ENCODE data around the gene CSK. TPM values are rescaled to one million over a fixed set of nuclear protein-coding genes. Genes with fewer than 3 reads are reported as not detected.

The CSK gene
- total and polyA plus RNA-seq, 4 experiments from 2014 or later, result 72.5 to 247 (median 179) TPM

DNA sequence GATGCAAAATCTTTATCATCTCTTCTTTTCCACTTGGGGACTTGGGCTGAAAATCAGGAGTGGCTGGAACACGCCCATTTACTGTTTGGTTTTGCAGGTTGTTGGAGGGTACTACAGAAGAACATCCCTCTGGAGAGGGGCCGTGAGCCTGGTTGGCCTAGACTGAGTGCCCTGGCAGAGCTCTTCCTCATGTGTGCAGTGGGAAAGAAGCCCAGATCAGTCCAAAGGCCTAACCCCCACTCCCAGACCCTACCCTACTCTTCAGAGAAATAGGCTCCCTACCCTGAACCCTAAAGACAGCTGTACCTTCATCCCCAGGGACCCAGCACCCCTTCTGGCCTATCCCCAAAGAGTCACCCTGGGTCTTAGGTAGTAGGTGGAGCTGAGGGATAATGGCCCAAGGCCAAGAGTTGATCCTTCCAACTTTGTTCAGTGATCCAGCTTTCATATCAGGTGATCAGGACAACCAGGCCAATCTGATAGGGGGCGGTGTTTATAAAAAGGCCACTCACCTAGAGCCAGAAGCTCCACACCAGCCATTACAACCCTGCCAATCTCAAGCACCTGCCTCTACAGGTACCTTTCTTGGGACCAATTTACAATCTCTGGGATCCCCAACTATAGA lies 33.4 kb upstream of the CSK start, which contains the start of gene CYP1A2:
Gene CYP1A2 (plus strand): TSS at position 524 of the 625 bp plus-strand sequence. CDS start 894 bp downstream, outside the sequence.
- H3K36me3 ChIP-seq (ENCODE audit: insufficient read depth, low read length), result no peaks in the 10 kb centered on the region
- Mint-ChIP-seq H3K4me3 (no peak within 1 kb of the TSS), H3K4me1 (no peaks in the 10 kb centered on the region), H3K36me3 (no peaks in the 10 kb centered on the region), H3K27me3 (no peaks in the 10 kb centered on the region), H3K9me3 (no peaks in the 10 kb centered on the region), H3K27ac (no peak within 1 kb of the TSS)
- ChIA-PET CTCF (ENCODE audit: partially characterized antibody) (interaction anchor here (1.3 kb wide), 1 partner anchor 113 kb away, joined by 4 read pairs; no protein-coding TSS in a partner anchor), POLR2A (ENCODE audit: partially characterized antibody) (no interaction called here)
- no peak for DNase-seq
- H3K4me1 ChIP-seq (ENCODE audit: insufficient read depth, low read length), result no peaks in the 10 kb centered on the region
- no peaks in the 10 kb centered on the region for H3K9me3 ChIP-seq (ENCODE audit: control insufficient read depth in 1 of 2, low read length in 2 of 2)
- no peak within 1 kb of the TSS for H3K27ac ChIP-seq (ENCODE audit: low read depth, low read length)
- intact Hi-C loops (cut with micrococcal nuclease), result no loop called here
- no peak within 1 kb of the TSS for H3K4me3 ChIP-seq (ENCODE audit: low read length in 2 of 2)
- H3K27me3 ChIP-seq (ENCODE audit: insufficient read depth, low read length), result no peaks in the 10 kb centered on the region

DNA sequence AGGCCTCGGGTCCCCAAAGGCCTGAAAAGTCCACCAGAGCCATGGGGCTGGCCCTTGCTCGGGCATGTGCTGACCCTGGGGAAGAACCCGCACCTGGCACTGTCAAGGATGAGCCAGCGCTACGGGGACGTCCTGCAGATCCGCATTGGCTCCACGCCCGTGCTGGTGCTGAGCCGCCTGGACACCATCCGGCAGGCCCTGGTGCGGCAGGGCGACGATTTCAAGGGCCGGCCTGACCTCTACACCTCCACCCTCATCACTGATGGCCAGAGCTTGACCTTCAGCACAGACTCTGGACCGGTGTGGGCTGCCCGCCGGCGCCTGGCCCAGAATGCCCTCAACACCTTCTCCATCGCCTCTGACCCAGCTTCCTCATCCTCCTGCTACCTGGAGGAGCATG lies 32.0 kb upstream of the CSK start:
- Mint-ChIP-seq H3K9me3 (no peaks in the 10 kb centered on the region), H3K27me3 (no peaks in the 10 kb centered on the region), H3K4me3 (no peak overlapping the region), H3K36me3 (no peaks in the 10 kb centered on the region), H3K4me1 (no peaks in the 10 kb centered on the region), H3K27ac (no peak overlapping the region)
- Histone ChIP-seq H3K36me3 (ENCODE audit: insufficient read depth, low read length) (no peaks in the 10 kb centered on the region), H3K9me3 (ENCODE audit: control insufficient read depth in 1 of 2, low read length in 2 of 2) (no peaks in the 10 kb centered on the region), H3K27ac (ENCODE audit: low read depth, low read length) (no peak overlapping the region), H3K4me1 (ENCODE audit: insufficient read depth, low read length) (no peaks in the 10 kb centered on the region), H3K4me3 (ENCODE audit: low read length in 2 of 2) (no peak overlapping the region), H3K27me3 (ENCODE audit: insufficient read depth, low read length) (no peaks in the 10 kb centered on the region)
- ChIA-PET POLR2A (ENCODE audit: partially characterized antibody) (no interaction called here), CTCF (ENCODE audit: partially characterized antibody) (interaction anchor here (0.8 to 1.3 kb wide), 2 partner anchors 20 to 115 kb away, joined by 3 to 4 read pairs; no protein-coding TSS in a partner anchor)
- intact Hi-C loops (cut with micrococcal nuclease), result no loop called here
- DNase-seq, result no peak

DNA sequence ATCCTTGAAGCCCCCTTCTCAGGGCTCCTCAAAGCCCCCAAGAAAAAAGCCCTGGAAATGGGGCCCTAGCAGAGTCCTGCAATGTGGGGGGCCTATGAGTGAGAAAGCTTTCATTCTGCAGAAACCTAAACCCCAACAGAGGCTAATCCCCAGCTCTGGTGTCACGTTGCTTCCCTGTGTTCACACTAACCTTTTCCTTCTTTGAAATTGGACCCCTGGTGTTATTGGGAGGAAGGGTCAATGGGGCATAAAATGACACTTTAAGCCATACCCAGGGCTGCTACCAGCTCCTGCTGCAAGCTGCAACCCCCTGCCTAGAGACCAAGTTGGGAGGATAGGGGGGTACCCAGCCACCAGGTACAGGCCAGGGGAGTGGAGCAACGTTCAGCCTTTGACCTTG lies 31.1 kb upstream of the CSK start:
- no peak for DNase-seq
- Histone ChIP-seq H3K36me3 (ENCODE audit: insufficient read depth, low read length) (no peaks in the 10 kb centered on the region), H3K4me1 (ENCODE audit: insufficient read depth, low read length) (no peaks in the 10 kb centered on the region), H3K27me3 (ENCODE audit: insufficient read depth, low read length) (no peaks in the 10 kb centered on the region), H3K4me3 (ENCODE audit: low read length in 2 of 2) (no peak overlapping the region), H3K27ac (ENCODE audit: low read depth, low read length) (no peak overlapping the region), H3K9me3 (ENCODE audit: control insufficient read depth in 1 of 2, low read length in 2 of 2) (no peaks in the 10 kb centered on the region)
- Mint-ChIP-seq H3K4me1 (no peaks in the 10 kb centered on the region), H3K36me3 (no peaks in the 10 kb centered on the region), H3K9me3 (no peaks in the 10 kb centered on the region), H3K4me3 (no peak overlapping the region), H3K27ac (no peak overlapping the region), H3K27me3 (no peaks in the 10 kb centered on the region)
- ChIA-PET CTCF (ENCODE audit: partially characterized antibody) (interaction anchor here (0.8 kb wide), 1 partner anchor 19 kb away, joined by 3 read pairs; no protein-coding TSS in a partner anchor), POLR2A (ENCODE audit: partially characterized antibody) (no interaction called here)
- intact Hi-C loops (cut with micrococcal nuclease), result no loop called here

DNA sequence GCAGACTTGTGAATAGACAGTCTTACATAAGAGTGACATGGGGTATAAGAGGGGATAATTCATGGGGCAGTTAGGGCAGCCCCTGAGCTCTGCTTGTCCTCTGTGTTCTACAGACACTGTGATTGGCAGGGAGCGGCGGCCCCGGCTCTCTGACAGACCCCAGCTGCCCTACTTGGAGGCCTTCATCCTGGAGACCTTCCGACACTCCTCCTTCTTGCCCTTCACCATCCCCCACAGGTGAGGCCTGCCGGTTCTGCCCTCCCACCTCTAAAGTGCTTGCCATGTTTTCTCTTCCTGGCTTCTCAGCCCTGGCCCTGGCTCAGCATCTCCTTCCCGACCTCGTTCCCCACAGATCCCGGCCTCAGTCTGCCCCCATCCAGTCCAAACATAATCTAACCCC lies 29.9 kb upstream of the CSK start:
- Mint-ChIP-seq H3K36me3 (no peaks in the 10 kb centered on the region), H3K27ac (no peak overlapping the region), H3K4me3 (no peak overlapping the region), H3K4me1 (no peaks in the 10 kb centered on the region), H3K27me3 (no peaks in the 10 kb centered on the region), H3K9me3 (no peaks in the 10 kb centered on the region)
- Histone ChIP-seq H3K27me3 (ENCODE audit: insufficient read depth, low read length) (no peaks in the 10 kb centered on the region), H3K36me3 (ENCODE audit: insufficient read depth, low read length) (no peaks in the 10 kb centered on the region), H3K27ac (ENCODE audit: low read depth, low read length) (no peak overlapping the region), H3K4me3 (ENCODE audit: low read length in 2 of 2) (no peak overlapping the region), H3K4me1 (ENCODE audit: insufficient read depth, low read length) (no peaks in the 10 kb centered on the region), H3K9me3 (ENCODE audit: control insufficient read depth in 1 of 2, low read length in 2 of 2) (no peaks in the 10 kb centered on the region)
- POLR2A ChIA-PET (ENCODE audit: partially characterized antibody), result no interaction called here
- DNase-seq, result no peak
- intact Hi-C loops (cut with micrococcal nuclease), result no loop called here
- CTCF ChIA-PET (ENCODE audit: partially characterized antibody), result no interaction called here

DNA sequence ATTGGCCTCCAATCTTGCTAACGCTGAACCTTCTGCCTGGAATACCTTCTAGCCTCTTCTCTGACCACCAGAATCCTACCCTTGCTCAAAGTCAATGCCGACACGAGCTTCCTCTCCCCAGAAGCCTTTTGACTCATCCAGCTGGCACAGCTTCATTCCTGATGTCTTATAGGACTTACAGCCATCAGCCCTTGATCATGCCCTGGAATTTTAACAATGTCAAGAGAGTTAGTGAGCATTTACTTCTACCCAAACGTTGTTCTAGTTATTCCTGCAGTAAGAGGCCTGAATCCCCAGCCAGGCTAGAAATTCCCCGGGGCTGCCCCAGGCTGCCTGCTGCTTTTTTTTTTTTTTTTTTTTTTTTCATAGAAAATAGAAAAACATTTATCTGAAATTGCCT lies 29.3 kb upstream of the CSK start:
- DNase-seq, result no peak
- Histone ChIP-seq H3K27me3 (ENCODE audit: insufficient read depth, low read length) (no peaks in the 10 kb centered on the region), H3K36me3 (ENCODE audit: insufficient read depth, low read length) (no peaks in the 10 kb centered on the region), H3K4me1 (ENCODE audit: insufficient read depth, low read length) (no peaks in the 10 kb centered on the region), H3K27ac (ENCODE audit: low read depth, low read length) (no peak overlapping the region), H3K9me3 (ENCODE audit: control insufficient read depth in 1 of 2, low read length in 2 of 2) (no peaks in the 10 kb centered on the region), H3K4me3 (ENCODE audit: low read length in 2 of 2) (no peak overlapping the region)
- ChIA-PET CTCF (ENCODE audit: partially characterized antibody) (no interaction called here), POLR2A (ENCODE audit: partially characterized antibody) (no interaction called here)
- Mint-ChIP-seq H3K36me3 (no peaks in the 10 kb centered on the region), H3K4me3 (no peak overlapping the region), H3K27ac (peak overlapping the region in 1 of 7 donors; percentile 13), H3K9me3 (no peaks in the 10 kb centered on the region), H3K4me1 (no peaks in the 10 kb centered on the region), H3K27me3 (no peaks in the 10 kb centered on the region)
- intact Hi-C loops (cut with micrococcal nuclease), result no loop called here

DNA sequence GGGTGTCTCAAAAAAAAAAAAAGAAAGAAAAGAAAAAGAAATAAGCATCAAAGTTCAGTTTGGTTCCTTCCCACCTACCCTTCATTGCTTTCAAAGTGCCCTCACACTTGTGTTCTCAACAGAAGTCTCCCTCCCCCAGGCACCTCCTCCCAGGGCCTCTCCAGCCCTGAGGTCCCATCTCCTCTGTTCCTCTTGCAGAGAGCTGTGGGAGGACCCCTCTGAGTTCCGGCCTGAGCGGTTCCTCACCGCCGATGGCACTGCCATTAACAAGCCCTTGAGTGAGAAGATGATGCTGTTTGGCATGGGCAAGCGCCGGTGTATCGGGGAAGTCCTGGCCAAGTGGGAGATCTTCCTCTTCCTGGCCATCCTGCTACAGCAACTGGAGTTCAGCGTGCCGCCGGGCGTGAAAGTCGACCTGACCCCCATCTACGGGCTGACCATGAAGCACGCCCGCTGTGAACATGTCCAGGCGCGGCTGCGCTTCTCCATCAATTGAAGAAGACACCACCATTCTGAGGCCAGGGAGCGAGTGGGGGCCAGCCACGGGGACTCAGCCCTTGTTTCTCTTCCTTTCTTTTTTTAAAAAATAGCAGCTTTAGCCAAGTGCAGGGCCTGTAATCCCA lies 27.2 kb upstream of the CSK start:
- Mint-ChIP-seq H3K36me3 (no peaks in the 10 kb centered on the region), H3K27ac (no peak overlapping the region), H3K4me1 (no peaks in the 10 kb centered on the region), H3K9me3 (no peaks in the 10 kb centered on the region), H3K4me3 (no peak overlapping the region), H3K27me3 (no peaks in the 10 kb centered on the region)
- CTCF ChIA-PET (ENCODE audit: partially characterized antibody), result interaction anchor here (0.6 to 1.0 kb wide), 2 partner anchors 15 to 317 kb away, joined by 3 read pairs; no protein-coding TSS in a partner anchor
- Histone ChIP-seq H3K27me3 (ENCODE audit: insufficient read depth, low read length) (no peaks in the 10 kb centered on the region), H3K36me3 (ENCODE audit: insufficient read depth, low read length) (no peaks in the 10 kb centered on the region), H3K4me3 (ENCODE audit: low read length in 2 of 2) (no peak overlapping the region), H3K27ac (ENCODE audit: low read depth, low read length) (no peak overlapping the region), H3K4me1 (ENCODE audit: insufficient read depth, low read length) (no peaks in the 10 kb centered on the region), H3K9me3 (ENCODE audit: control insufficient read depth in 1 of 2, low read length in 2 of 2) (no peaks in the 10 kb centered on the region)
- DNase-seq, result no peak
- intact Hi-C loops (cut with micrococcal nuclease), result no loop called here
- POLR2A ChIA-PET (ENCODE audit: partially characterized antibody), result no interaction called here

DNA sequence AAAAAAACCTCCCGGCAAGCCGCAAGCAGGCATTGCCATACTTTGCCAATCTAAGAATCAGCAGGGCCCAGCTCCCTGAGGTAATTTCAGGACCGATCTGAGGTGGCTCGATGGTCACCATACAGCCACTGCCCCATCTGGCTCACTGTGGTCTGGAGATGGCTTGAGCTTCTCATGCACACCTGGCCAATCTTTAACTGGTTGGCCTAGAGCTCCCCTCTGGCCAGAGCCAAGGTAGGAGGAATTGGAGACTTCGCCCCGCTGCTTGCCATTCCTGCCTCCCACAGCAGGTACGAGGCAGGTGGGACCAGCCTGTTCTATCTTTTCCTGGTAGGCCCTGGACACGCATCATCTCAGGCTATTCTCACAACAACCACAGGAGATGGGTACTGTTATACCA lies 23.1 kb upstream of the CSK start:
- Mint-ChIP-seq H3K4me1 (no peaks in the 10 kb centered on the region), H3K36me3 (no peaks in the 10 kb centered on the region), H3K27me3 (peaks cover 0 to 1% of the 10 kb centered on the region in 2 donors), H3K4me3 (no peak overlapping the region), H3K9me3 (no peaks in the 10 kb centered on the region), H3K27ac (no peak overlapping the region)
- no peak overlapping the region for H3K27ac ChIP-seq (ENCODE audit: low read depth, low read length)
- no peak overlapping the region for H3K4me3 ChIP-seq (ENCODE audit: low read length in 2 of 2)
- H3K4me1 ChIP-seq (ENCODE audit: insufficient read depth, low read length), result no peaks in the 10 kb centered on the region
- H3K9me3 ChIP-seq (ENCODE audit: control insufficient read depth in 1 of 2, low read length in 2 of 2), result no peaks in the 10 kb centered on the region
- POLR2A ChIA-PET (ENCODE audit: partially characterized antibody), result no interaction called here
- H3K36me3 ChIP-seq (ENCODE audit: insufficient read depth, low read length), result no peaks in the 10 kb centered on the region
- intact Hi-C loops (cut with micrococcal nuclease), result no loop called here
- no peak for DNase-seq
- CTCF ChIA-PET (ENCODE audit: partially characterized antibody), result interaction anchor here (1.1 to 5.8 kb wide), 2 partner anchors 11 to 1044 kb away, joined by 3 to 35 read pairs; no protein-coding TSS in a partner anchor
- no peaks in the 10 kb centered on the region for H3K27me3 ChIP-seq (ENCODE audit: insufficient read depth, low read length)
